GM19467 (cell line): Measurements from ENCODE around the gene LRRC7.
"Not testable (repeated sequence)": the region's sequence is repeated elsewhere in the genome, so short reads cannot be mapped to it uniquely, and the experiment has no call there.

Experiments
- ATAC-seq: cut with Tn5 transposase; IDR thresholded peaks from one replicate; pipeline ENCODE4 v1.9.1; 2021; ENCODE audit warnings: mild to moderate bottlenecking, moderate library complexity; ENCODE audit not compliant: unreplicated experiment

The LRRC7 gene

GRCh38 chr1:69862906-69863305 is 295.2 kb downstream of the LRRC7 start:
- ATAC-seq: no peak

GRCh38 chr1:69863704-69864103 is 296.0 kb downstream of the LRRC7 start:
- no peak for ATAC-seq

- no peak for ATAC-seq
These were observed 303.7 kb downstream of the LRRC7 start for GRCh38 chr1:69871412-69871811.

- ATAC-seq: no peak
These were observed 310.6 kb downstream of the LRRC7 start for GRCh38 chr1:69878338-69878737.

GRCh38 chr1:69888016-69888415 is 320.3 kb downstream of the LRRC7 start:
- not testable (repeated sequence) for ATAC-seq

GRCh38 chr1:69888657-69889056 is 320.9 kb downstream of the LRRC7 start:
- no peak for ATAC-seq

GRCh38 chr1:69898403-69898947 is 330.8 kb downstream of the LRRC7 start:
- no peak for ATAC-seq

GRCh38 chr1:69911301-69911801 is 343.6 kb downstream of the LRRC7 start:
- no peak for ATAC-seq

- ATAC-seq: no peak
These were observed 346.3 kb downstream of the LRRC7 start for GRCh38 chr1:69913977-69914376.

- ATAC-seq: no peak
These were observed 347.4 kb downstream of the LRRC7 start for GRCh38 chr1:69914976-69915765.

- no peak for ATAC-seq
These were observed 351.6 kb downstream of the LRRC7 start for GRCh38 chr1:69919129-69919921.

- ATAC-seq: no peak
These were observed 352.2 kb downstream of the LRRC7 start for GRCh38 chr1:69919922-69920273.

GRCh38 chr1:69920426-69920825 is 352.7 kb downstream of the LRRC7 start:
- no peak for ATAC-seq

GRCh38 chr1:69921486-69921885 is 353.8 kb downstream of the LRRC7 start:
- no peak for ATAC-seq

GRCh38 chr1:69928234-69928633 is 360.5 kb downstream of the LRRC7 start:
- ATAC-seq: not testable (repeated sequence)

- ATAC-seq: no peak
These were observed 361.8 kb downstream of the LRRC7 start for GRCh38 chr1:69929308-69930057.

- ATAC-seq: no peak
These were observed 362.7 kb downstream of the LRRC7 start for GRCh38 chr1:69930396-69930795.

GRCh38 chr1:69932760-69933159 is 365.0 kb downstream of the LRRC7 start:
- no peak for ATAC-seq

GRCh38 chr1:69940231-69940630 is 372.5 kb downstream of the LRRC7 start:
- ATAC-seq: no peak

GRCh38 chr1:69940816-69941215 is 373.1 kb downstream of the LRRC7 start:
- ATAC-seq: no peak

- no peak for ATAC-seq
These were observed 375.3 kb downstream of the LRRC7 start for GRCh38 chr1:69943030-69943429.
